HG02852 (cell line): ENCODE results near the gene POMP.
"Not testable (repeated sequence)": the region's sequence is repeated elsewhere in the genome, so short reads cannot be mapped to it uniquely, and the experiment has no call there.

ENCODE experiments used
- ATAC-seq: cut with Tn5 transposase; IDR thresholded peaks from one replicate; pipeline ENCODE4 v1.9.1; 2021; ENCODE audit warnings: mild to moderate bottlenecking, moderate library complexity; ENCODE audit not compliant: unreplicated experiment

Gene POMP

DNA sequence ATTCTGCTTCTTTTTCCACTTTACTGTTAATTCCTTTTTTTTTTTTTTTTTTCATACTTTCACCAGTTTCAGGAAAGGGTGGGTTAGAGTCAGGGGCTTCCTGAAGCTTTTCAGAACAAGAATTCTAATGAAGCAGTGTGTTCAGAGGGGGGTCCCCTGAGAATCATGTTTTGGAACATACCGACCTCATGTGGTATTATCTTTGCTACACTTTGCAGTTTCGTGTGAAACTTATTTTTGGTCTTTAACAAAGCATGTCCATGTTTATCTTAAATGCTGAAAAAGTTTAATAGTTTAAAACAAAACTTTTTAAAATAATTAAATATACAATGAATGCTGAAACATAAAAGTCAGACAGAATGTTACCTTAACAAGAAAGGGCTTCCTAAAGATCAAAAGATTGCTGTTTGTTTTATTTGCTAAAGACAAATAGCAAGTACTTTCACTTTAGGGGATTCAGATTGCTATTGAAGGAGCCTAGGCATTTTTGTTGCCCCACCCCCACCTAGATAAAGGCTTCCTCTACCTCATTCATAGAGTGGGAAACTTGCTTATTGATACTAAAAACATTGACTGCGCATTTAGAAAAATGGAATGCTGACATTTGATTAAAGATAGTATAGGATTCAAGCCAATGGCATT lies 21.1 kb upstream of the POMP start:
- no peak for ATAC-seq

GRCh38 chr13:28638756-28639155 lies 20.2 kb upstream of the POMP start:
- no peak for ATAC-seq

DNA sequence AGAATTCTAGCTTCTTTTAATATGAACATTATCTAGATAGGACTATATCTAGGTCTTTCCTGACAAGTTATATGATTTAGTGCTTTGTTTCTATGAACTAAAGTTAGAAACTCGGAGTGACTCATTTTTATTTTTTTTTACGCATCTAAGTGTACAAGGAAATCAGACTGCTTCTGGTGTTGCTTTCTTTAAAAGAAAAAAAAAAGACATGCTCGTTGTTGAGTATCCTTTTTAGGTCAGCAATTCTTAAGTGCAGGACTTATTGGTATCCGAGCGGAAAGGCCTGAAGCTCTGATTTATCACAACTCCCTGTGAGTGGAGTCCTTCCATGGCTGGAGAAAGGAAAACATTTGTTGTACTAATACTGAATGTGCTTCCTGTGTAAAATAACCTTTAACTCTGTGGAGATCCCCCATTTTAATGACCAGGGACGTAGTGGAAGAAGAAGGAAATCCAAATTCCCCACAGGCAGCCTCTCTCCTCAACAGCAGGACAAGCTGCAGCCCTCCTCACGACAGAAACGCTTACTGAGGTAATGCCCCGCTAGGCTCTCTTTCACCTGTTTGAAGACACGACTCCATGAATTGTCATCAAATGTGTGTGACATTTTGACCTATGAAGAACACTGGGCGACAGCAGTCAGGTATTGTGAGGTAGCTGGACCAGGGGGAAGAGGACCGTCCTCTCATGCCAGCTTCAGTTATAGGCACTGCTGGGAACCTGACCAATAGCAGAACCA lies 17.9 kb upstream of the POMP start:
- no peak for ATAC-seq

DNA sequence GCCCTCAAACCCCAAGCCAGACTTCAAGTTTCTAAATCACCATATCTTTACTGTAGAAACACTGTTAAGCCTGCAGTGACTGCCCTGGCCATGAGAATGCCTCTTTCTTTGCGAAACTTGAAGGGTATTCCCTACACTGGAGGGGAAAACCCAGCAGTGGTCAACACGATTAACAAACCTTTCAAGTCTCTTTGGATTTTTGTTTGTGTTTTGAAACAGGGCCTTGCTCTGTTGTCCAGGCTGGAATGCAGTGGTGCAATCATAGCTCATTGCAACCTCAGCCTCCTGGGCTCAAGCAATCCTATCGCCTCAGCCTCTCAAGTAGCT lies 17.4 kb upstream of the POMP start:
- peak; percentile 84 for ATAC-seq

DNA sequence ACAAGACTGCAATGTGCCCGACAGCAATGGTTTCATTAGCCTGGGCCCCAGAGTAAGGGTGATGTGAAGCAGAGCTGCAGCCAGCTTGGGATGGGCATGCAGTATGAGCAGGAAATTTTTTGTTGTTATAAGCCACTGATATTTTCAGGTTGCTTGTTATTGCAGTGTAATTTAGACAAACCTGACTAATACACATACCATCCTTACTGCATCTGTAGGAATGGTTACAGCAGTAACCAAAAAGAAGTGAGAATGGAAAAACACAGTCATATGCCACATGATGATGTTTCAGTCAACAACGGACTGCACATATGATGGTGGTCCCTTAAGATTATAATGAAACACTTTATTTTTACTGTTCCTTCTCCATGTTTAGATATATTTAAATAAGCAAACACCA lies 8.6 kb upstream of the POMP start:
- no peak for ATAC-seq

DNA sequence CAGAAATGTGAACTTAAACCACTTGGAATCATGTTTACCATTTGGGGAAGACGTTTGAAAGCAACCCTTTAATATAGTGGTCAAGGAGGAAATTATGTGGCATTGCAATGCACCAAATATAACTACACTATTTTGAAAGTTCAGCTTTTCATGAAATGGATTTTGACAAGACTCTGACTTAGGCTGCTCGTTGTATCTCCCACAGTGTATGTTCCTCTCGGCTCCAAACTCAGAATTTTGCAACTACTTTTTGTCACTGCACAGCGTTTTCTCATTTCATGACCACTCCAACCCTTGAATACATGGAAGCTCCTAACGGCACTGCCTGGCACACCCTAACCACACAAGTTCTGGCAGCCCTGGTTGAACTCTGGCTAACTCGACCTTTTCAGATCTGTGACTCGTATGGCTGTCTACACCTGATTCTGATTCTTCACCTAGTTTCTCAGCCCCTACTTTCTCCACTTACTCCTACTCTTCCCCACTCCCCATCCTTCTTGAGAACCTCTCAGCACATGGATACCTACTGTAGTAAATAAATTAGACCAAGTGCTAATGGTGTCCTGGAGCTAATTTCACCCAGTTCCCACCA lies 7.0 kb upstream of the POMP start:
- ATAC-seq: no peak

DNA sequence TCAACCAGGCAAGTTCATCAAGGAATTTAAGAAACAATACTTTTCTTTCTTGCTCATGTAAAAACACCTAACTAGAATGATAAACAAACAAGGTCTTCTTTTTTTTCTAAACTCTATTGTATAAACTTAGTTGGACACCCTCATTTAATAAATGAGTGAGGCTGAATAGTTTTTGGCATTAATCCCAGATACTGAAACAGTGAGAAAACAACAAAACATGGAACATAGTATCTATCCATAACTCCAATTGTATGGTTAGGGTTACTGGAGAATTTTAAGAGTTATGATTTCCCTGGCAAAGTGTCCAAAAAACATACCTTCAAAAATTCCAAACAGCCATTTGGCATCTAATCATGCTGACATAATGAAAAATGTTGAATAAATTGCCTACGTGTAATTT lies 5.8 kb upstream of the POMP start:
- ATAC-seq: no peak

DNA sequence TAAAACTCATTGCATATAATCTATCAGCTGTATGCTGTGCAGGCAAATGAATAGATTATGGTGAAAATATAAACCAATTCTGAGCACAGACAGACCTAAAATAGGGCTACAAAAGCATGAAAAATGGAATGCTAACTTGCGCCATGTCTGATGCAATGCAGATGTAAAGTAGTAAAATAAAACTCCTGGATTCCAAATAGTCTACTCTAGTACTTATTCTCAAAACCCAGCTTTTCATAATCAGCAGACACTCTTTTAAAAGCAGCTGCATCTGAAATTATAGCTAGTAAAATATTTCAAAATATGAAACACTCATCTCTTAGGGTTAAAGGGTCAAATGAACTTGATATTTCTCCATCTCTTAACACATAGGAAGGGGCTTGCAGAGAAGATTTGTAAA lies 4.7 kb upstream of the POMP start:
- ATAC-seq: no peak

DNA sequence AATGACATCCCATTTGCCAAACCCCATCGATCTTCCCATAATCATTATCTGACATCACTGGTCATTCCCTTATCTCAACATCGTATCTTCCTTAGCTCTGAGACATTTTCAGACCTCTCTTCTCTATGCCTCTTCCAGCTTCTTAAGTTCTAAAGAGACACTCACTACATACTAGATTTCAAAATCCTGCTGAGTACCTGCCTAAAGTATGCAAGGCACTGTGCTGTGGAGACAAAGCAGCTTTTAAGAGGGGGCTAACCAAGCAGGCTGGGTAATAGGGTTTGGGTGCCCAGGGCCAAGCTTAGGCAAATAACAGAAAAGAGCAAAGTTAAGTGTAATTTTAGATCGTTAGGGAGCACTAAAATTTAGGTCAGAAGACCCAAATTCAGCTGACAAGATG lies 3.4 kb upstream of the POMP start:
- ATAC-seq: no peak

- no peak for ATAC-seq
Measured at GRCh38 chr13:28657784-28658538, 969 bp upstream of the POMP start.

DNA sequence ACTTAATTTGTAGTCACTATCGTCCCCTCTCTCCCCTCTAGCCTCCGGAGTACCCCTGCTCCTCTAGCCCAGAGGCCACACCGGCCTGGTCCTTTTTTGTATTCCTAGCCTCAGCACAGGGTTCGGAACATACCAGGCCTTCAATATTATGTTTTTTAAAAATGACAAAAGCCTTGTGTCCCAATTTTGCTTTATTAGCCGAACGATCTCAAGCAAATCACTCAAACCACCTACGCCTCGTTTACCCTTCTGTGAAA lies 463 bp upstream of the POMP start:
- ATAC-seq: peak; percentile 9

- ATAC-seq: peak; percentile 13
Measured at GRCh38 chr13:28659621-28659970, 666 bp downstream of the POMP start.

DNA sequence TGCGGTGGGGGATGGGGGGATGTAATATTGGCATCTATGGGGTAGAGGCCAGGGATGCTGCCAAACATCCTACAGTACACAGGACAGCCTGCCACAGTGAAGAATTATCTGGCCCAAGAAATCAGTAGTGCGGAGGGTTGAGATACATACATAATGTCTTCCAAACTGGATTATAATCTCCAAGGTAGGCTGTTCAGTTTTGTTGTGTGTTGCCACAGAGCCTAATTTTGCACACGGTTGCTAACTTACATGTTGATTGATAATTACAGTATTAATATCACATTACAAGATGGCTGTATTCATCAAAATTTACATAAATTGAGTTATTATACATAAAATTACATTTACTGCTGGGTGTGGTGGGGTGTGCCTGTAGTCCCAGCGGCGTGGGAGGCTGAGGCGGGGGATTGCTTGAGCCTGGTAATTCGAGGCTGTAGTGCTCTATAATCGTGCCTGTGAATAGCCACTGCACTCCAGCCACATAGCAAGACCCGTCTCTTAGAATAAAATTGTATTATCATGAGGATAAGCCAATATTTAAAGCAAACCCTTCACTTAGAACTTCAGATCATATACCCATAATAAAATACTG lies 8.1 kb downstream of the POMP start:
- no peak for ATAC-seq

GRCh38 chr13:28671126-28671792 lies 12.3 kb downstream of the POMP start:
- ATAC-seq: no peak

- no peak for ATAC-seq
Measured at GRCh38 chr13:28678809-28679208, 19.9 kb downstream of the POMP start.

DNA sequence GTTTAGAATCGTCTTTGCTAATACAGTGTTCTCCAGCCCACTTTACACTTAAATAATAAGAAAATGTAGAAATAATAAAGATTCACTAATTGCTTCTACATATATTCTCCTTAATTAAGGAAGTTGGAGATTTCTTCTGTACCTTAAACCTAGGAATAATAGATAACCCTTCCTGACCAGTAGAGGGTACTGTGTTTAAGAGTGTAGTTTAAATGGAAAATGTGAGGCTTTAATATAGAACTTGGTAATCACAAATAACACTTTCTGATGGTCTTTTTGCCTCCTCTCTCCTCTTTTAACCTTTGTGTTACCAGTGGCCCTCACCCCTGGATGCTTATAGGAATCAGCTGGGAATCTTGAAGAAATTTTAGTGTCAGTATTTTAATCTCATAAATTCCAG lies 20.7 kb downstream of the POMP start:
- no peak for ATAC-seq

GRCh38 chr13:28680541-28680940 lies 21.6 kb downstream of the POMP start:
- no peak for ATAC-seq

DNA sequence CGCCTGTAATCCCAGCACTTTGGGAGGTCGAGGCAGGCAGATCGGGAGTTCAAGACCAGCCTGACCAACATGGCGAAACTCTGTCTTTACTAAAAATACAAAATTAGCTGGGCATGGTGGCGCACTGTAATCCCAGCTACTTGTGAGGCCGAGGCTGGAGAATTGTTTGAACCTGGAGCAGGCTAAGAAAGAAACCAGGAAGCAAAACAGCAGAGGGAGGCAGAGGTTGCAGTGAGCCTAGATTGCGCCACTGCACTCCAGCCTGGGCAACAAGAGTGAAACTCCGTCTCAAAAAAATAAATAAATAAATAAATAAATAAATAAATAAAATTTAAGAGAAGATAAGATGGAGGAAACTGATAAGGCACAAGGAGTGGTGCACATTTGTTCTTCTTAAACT lies 24.2 kb downstream of the POMP start:
- not testable (repeated sequence) for ATAC-seq

GRCh38 chr13:28684257-28684656 lies 25.3 kb downstream of the POMP start:
- no peak for ATAC-seq

DNA sequence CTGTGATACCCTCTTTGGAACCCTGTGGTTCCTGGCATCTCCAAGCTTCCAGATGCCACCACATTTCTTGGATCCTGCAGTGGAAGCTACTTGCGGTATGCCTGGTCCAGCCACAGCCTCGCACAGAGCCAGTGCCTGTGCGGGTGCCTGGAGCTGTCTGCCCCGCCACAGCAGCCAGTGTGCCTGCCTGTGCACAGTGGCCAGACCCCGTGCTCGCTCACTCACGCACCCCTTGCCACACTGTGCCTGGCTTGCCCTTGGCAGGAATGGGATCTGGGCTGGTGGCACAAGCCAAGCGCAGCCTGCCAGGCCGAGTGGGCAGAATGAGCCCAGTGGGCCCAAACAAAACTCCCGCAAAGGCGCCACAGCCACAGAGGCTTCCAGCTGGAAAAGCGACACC lies 26.2 kb downstream of the POMP start:
- no peak for ATAC-seq

GRCh38 chr13:28685892-28686291 lies 27.0 kb downstream of the POMP start:
- no peak for ATAC-seq
